Esophagus muscularis mucosa (tissue), 4 donors: ENCODE data around the gene MACROD2. TPM values are rescaled to one million over a fixed set of nuclear protein-coding genes. Genes with fewer than 3 reads are reported as not detected.

Source experiments
- DNase-seq: peaks from one replicate; pipeline ENCODE4 v3.0.0-alpha.2; 2017; ENCODE audit errors: extremely low spot score
- H3K27ac ChIP-seq, 4 donors: fragments of 200-600 bp; sonication (generic); replicated peaks in 1 of 4; 1 replicate in 3 of 4; 2 replicates in 1 of 4; pipeline ENCODE4 v1.5.1; 2016 to 2019; ENCODE audit warnings: mild to moderate bottlenecking in 1 of 4
- H3K27me3 ChIP-seq, 4 donors: fragments of 200-600 bp; sonication (generic); one replicate each; pipeline versions ENCODE4 v1.5.1 to v1.6.0; 2016 to 2019
- H3K36me3 ChIP-seq, 4 donors: fragments of 200-600 bp; sonication (generic); one replicate each; pipeline ENCODE4 v1.5.1; 2016 to 2019
- H3K4me1 ChIP-seq, 4 donors: fragments of 200-600 bp; sonication (generic); one replicate each; pipeline ENCODE4 v1.5.1; 2016 to 2019
- H3K4me3 ChIP-seq, 4 donors: fragments of 200-600 bp; sonication (generic); 1 replicate in 2 of 4; 2 replicates in 2 of 4; pipeline ENCODE4 v1.5.1; 2016 to 2019; ENCODE audit warnings: mild to moderate bottlenecking in 4 of 4, moderate library complexity in 1 of 4
- H3K9me3 ChIP-seq, 4 donors: fragments of 200-600 bp; sonication (generic); 1 replicate in 3 of 4; 2 replicates in 1 of 4; pipeline ENCODE4 v1.5.1; 2016 to 2019
- EP300 ChIP-seq: sonication (generic); formaldehyde crosslinking; IDR thresholded peaks from one replicate; pipeline ENCODE4 v1.6.1; 2017; ENCODE audit warnings: antibody characterized with exemption
- POLR2A ChIP-seq: fragments of 450-650 bp; IDR thresholded peaks from one replicate; pipeline ENCODE4 v1.6.1; 2017; ENCODE audit warnings: antibody characterized with exemption, moderate library complexity, mild to moderate bottlenecking, low read depth
- POLR2AphosphoS5 ChIP-seq, 2 donors: sonication (generic); formaldehyde crosslinking; IDR thresholded peaks; one replicate each; pipeline ENCODE4 v1.6.1; 2017; ENCODE audit warnings: antibody characterized with exemption in 2 of 2
- WGBS: methylation state at CpG from one replicate; pipeline ENCODE4 v1.1.5; 2018; 5-methylcytosine and 5-hydroxymethylcytosine counted together
- intact Hi-C: fragments of 100-400 bp; cut with DNase I; formaldehyde crosslinking; loops from one replicate; pipeline ENCODE4 v1.15.1; 2023
- total RNA-seq, 4 donors: library from RNA; depleted of rRNA; stranded (reverse); fragments of >200 nt; gene quantifications; one replicate each; pipeline versions ENCODE4 v1.1.0 to v1.2.1, GENCODE V29; 2016
- TF ChIP-seq, protein P1 (sequence below), 3 experiments: fragments of 200-600 bp in 2 of 3; fragments of 450-650 bp in 1 of 3; sonication (generic) in 2 of 3; IDR thresholded peaks; one replicate each; pipeline ENCODE4 v1.5.1; 2017 to 2019; ENCODE audit warnings: antibody characterized with exemption in 3 of 3, mild to moderate bottlenecking in 2 of 3, moderate library complexity in 1 of 3

Gene MACROD2
- total RNA-seq, 4 donors from 2014 or later = 1.4 to 3.6 (median 2.6) TPM

DNA sequence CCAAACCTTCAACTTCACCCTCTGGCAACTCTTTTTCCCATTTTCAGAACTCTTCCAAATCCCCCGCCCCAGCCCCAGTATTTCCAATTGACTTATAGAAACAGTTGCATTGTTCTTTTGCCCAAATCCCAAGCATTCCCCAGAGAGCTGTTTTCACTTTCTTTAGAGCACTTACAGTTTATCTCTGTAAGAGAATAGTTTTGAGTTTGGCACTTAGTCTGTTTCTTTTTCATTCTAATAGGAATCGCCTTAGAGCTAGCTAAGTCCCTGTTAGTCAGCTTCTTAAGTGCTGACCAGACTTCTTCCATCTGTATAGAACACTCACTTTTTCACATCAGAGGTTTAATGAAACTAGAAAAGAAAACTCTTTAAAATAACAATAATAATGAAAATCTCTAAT, 716.3 kb downstream of the MACROD2 start:
- Histone ChIP-seq H3K36me3 (no peaks in the 10 kb centered on the region), H3K27me3 (no peaks in the 10 kb centered on the region), H3K4me1 (peaks cover 0 to 15% (median 11%) of the 10 kb centered on the region in 4 donors), H3K27ac (no peak overlapping the region), H3K9me3 (no peaks in the 10 kb centered on the region), H3K4me3 (no peak overlapping the region)
- intact Hi-C loops = no loop called here
- no peak for TF ChIP-seq EP300
- TF ChIP-seq, protein P1, sequence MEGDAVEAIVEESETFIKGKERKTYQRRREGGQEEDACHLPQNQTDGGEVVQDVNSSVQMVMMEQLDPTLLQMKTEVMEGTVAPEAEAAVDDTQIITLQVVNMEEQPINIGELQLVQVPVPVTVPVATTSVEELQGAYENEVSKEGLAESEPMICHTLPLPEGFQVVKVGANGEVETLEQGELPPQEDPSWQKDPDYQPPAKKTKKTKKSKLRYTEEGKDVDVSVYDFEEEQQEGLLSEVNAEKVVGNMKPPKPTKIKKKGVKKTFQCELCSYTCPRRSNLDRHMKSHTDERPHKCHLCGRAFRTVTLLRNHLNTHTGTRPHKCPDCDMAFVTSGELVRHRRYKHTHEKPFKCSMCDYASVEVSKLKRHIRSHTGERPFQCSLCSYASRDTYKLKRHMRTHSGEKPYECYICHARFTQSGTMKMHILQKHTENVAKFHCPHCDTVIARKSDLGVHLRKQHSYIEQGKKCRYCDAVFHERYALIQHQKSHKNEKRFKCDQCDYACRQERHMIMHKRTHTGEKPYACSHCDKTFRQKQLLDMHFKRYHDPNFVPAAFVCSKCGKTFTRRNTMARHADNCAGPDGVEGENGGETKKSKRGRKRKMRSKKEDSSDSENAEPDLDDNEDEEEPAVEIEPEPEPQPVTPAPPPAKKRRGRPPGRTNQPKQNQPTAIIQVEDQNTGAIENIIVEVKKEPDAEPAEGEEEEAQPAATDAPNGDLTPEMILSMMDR (IDR thresholded peaks at IDR 0.05) = no peak
- TF ChIP-seq POLR2AphosphoS5 (IDR thresholded peaks at IDR 0.05) = no peak
- no peak for TF ChIP-seq POLR2A
- 62% methylated on average over 2 of the region's 2 CpGs for WGBS
- no peak for DNase-seq

DNA sequence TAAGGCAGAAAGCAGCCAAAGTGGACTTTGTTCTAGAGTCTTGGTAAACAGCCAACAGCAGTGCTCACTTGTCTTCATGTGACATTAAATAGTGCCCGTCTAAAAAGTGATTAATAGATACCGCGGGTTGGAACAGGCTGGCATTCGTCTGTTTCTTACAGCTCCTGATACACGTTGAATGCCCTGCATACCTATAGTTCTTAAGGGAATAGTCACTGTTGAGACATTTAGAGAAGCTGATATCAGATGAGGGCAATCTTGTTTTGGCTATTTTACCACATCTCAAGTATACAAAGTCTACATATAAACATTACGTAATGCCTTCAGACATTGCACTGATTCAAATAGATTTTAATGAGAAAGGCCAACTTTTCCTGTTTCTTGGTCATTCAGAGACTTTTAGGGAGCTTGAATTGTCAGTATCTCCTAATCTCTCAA, 717.0 kb downstream of the MACROD2 start:
- 30% methylated on average over 6 of the region's 6 CpGs for WGBS
- TF ChIP-seq, protein P1 (IDR thresholded peaks at IDR 0.05) = no peak
- no peak for TF ChIP-seq POLR2A
- TF ChIP-seq EP300 = no peak
- TF ChIP-seq POLR2AphosphoS5 (IDR thresholded peaks at IDR 0.05) = no peak

DNA sequence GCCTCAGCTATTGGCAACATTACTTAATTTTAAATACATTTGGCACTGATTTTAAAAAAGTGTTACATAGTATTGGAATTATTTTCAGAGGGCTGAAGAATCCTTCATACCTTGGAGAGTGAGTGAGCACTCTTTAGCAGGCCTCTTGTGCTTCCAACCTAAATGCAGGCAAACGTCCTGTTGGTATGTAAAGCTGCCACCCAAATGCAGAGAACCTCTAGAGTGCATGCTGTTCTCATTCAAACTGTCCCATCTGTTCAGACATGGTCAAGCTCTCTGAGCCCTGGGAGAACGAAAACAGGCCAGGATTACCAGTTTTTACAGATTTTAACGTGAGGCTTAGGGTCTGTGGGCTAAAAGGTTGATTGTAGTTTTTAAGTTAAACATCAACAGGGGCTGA, 720.1 kb downstream of the MACROD2 start:
- DNase-seq = no peak
- TF ChIP-seq POLR2A (no peak), EP300 (no peak), POLR2AphosphoS5 (IDR thresholded peaks at IDR 0.05) (no peak)
- TF ChIP-seq, protein P1 (IDR thresholded peaks at IDR 0.05) = no peak
- 83% methylated on average over 3 of the region's 3 CpGs for WGBS
- Histone ChIP-seq H3K36me3 (no peaks in the 10 kb centered on the region), H3K4me3 (no peak overlapping the region), H3K9me3 (no peaks in the 10 kb centered on the region), H3K27ac (no peak overlapping the region), H3K4me1 (peaks cover 0 to 15% (median 11%) of the 10 kb centered on the region in 4 donors), H3K27me3 (no peaks in the 10 kb centered on the region)
- intact Hi-C loops = no loop called here

More for the DNA sequence above, 717.0 kb downstream of the MACROD2 start:
- Histone ChIP-seq H3K27me3 (no peaks in the 10 kb centered on the region), H3K4me1 (peaks cover 0 to 15% (median 11%) of the 10 kb centered on the region in 4 donors), H3K9me3 (no peaks in the 10 kb centered on the region), H3K27ac (no peak overlapping the region), H3K4me3 (no peak overlapping the region), H3K36me3 (no peaks in the 10 kb centered on the region)
- no peak for DNase-seq
- intact Hi-C loops = no loop called here

DNA sequence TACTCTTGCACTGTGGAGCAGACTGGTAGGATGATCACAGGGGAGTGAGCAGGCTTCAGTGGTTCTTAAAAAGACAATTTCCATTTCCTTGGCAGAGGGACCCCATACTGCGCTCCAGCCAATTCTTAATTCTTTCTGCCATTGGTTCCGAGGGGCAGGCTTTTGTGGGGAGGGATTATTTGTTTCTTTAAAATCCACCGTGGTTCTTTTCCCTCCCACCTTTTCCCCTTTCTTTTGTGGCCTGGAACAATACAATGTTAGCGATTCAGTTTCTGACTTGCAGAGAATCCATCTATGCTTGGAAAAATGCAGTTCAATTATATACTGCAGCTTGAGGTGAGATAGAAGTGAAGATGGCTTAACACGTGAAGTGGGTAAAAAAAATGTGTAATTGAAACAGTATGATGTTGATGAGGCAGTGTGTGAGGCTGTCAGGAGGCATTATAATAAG, 721.1 kb downstream of the MACROD2 start:
- Histone ChIP-seq H3K9me3 (no peaks in the 10 kb centered on the region), H3K27ac (no peak overlapping the region), H3K4me3 (no peak overlapping the region), H3K27me3 (no peaks in the 10 kb centered on the region), H3K36me3 (no peaks in the 10 kb centered on the region), H3K4me1 (peaks cover 0 to 15% (median 11%) of the 10 kb centered on the region in 4 donors)
- no peak for DNase-seq
- WGBS = 79% methylated on average over 5 of the region's 5 CpGs
- TF ChIP-seq, protein P1 (IDR thresholded peaks at IDR 0.05) = no peak
- TF ChIP-seq POLR2A (no peak), POLR2AphosphoS5 (IDR thresholded peaks at IDR 0.05) (no peak), EP300 (no peak)
- intact Hi-C loops = no loop called here
